VCaP (cell line): ENCODE measurements around the gene C4orf17.
"Not testable (repeated sequence)": the region's sequence is repeated elsewhere in the genome, so short reads cannot be mapped to it uniquely, and the experiment has no call there.

Experiments used
- H3K27ac ChIP-seq: fragments of 450-650 bp; 2 replicates; pipeline ENCODE4 v1.5.1; 2017
- CTCF ChIP-seq: fragments of 450-650 bp; conservative IDR thresholded peaks from 2 replicates; pipeline ENCODE4 v1.5.1; 2017; ENCODE audit warnings: mild to moderate bottlenecking, moderate library complexity

Gene C4orf17

GRCh38 chr4:99507349-99507748 is 3.5 kb upstream of the C4orf17 start:
- H3K27ac ChIP-seq, result no peak overlapping the region
- no peak for TF ChIP-seq CTCF

GRCh38 chr4:99507762-99508161 is 3.1 kb upstream of the C4orf17 start:
- no peak overlapping the region for H3K27ac ChIP-seq
- TF ChIP-seq CTCF, result no peak

GRCh38 chr4:99518601-99519295 is 7.9 kb downstream of the C4orf17 start:
- H3K27ac ChIP-seq, result no peak overlapping the region
- no peak for TF ChIP-seq CTCF

- TF ChIP-seq CTCF, result no peak
- H3K27ac ChIP-seq, result no peak overlapping the region
Measured at GRCh38 chr4:99529228-99529627, 18.4 kb downstream of the C4orf17 start.

- H3K27ac ChIP-seq, result no peak overlapping the region
Measured at GRCh38 chr4:99529956-99530355, 19.1 kb downstream of the C4orf17 start.

GRCh38 chr4:99534699-99535098 is 23.9 kb downstream of the C4orf17 start:
- H3K27ac ChIP-seq, result not testable (repeated sequence)

More at GRCh38 chr4:99529956-99530355, 19.1 kb downstream of the C4orf17 start:
- no peak for TF ChIP-seq CTCF

GRCh38 chr4:99536271-99536670 is 25.4 kb downstream of the C4orf17 start:
- H3K27ac ChIP-seq, result no peak overlapping the region
- no peak for TF ChIP-seq CTCF

- H3K27ac ChIP-seq, result no peak overlapping the region
- TF ChIP-seq CTCF, result no peak
Measured at GRCh38 chr4:99536848-99537247, 26.0 kb downstream of the C4orf17 start.
